OCI-LY7 (cell line): Measurements from ENCODE around the gene ELK3. TPM values are rescaled to one million over a fixed set of nuclear protein-coding genes. Genes with fewer than 3 reads are reported as not detected.

Source experiments
- BruUV-seq: library from RNA; stranded (reverse); fragments of 400-500 nt; replicated peaks from 2 replicates; lab custom pipeline; 2021; lab: Mats Ljungman, UMichigan
- CTCF ChIA-PET: fragments of 300-600 bp; sonication (Branson Sonifier 250); formaldehyde crosslinking; loops from one replicate; lab custom pipeline; 2022; ENCODE audit warnings: antibody characterized with exemption; ENCODE audit not compliant: unreplicated experiment; lab: Charles Lee
- POLR2A ChIA-PET: fragments of 300-600 bp; sonication (Branson Sonifier 250); formaldehyde crosslinking; loops from one replicate; lab custom pipeline; 2022; ENCODE audit warnings: antibody characterized with exemption; lab: Charles Lee
- DNase-seq: peaks from one replicate; pipeline ENCODE4 v3.0.0-alpha.2; 2015; ENCODE audit warnings: low spot score
- H2AFZ ChIP-seq: fragments of 200-600 bp; sonication (generic), shearing (Covaris generic); 2 replicates; pipeline ENCODE4 v1.6.1; 2014; ENCODE audit warnings: mild to moderate bottlenecking, antibody characterized with exemption, low read length, moderate library complexity
- H3K27ac ChIP-seq: fragments of 200-600 bp; sonication (generic); 2 replicates; pipeline ENCODE4 v1.5.1; 2014; ENCODE audit warnings: mixed run types, low read depth, mild to moderate bottlenecking, moderate library complexity, low read length, inconsistent platforms; ENCODE audit not compliant: poor library complexity, severe bottlenecking
- H3K36me3 ChIP-seq: fragments of 200-600 bp; sonication (generic); 2 replicates; pipeline ENCODE4 v1.6.1; 2014; ENCODE audit warnings: mild to moderate bottlenecking, antibody characterized with exemption, low read length, moderate library complexity, mixed read lengths; ENCODE audit not compliant: insufficient read depth
- H3K4me1 ChIP-seq: fragments of 200-600 bp; sonication (generic); 2 replicates; pipeline ENCODE4 v1.5.1; 2014; ENCODE audit warnings: mild to moderate bottlenecking, low read length; ENCODE audit not compliant: insufficient read depth, poor library complexity, severe bottlenecking
- H3K4me2 ChIP-seq: fragments of 200-600 bp; sonication (generic); 2 replicates; pipeline ENCODE4 v1.6.1; 2014; ENCODE audit warnings: mild to moderate bottlenecking, low read length
- H3K4me3 ChIP-seq: fragments of 200-600 bp; sonication (generic); 2 replicates; pipeline ENCODE4 v1.5.1; 2014; ENCODE audit warnings: mild to moderate bottlenecking, low read depth, low read length; ENCODE audit not compliant: poor library complexity, severe bottlenecking
- H3K79me2 ChIP-seq: fragments of 200-600 bp; sonication (generic); 2 replicates; pipeline ENCODE4 v1.6.1; 2016; ENCODE audit warnings: low read depth, mild to moderate bottlenecking, low read length, moderate library complexity, mixed read lengths; ENCODE audit not compliant: insufficient read depth
- H3K9me2 ChIP-seq: fragments of 200-600 bp; sonication (generic); 2 replicates; pipeline ENCODE4 v1.6.1; 2016; ENCODE audit warnings: mild to moderate bottlenecking, low read length, mixed read lengths; ENCODE audit not compliant: insufficient read depth
- H3K9me3 ChIP-seq: fragments of 200-600 bp; sonication (generic); 2 replicates; pipeline ENCODE4 v1.6.1; 2014; ENCODE audit warnings: mild to moderate bottlenecking, mixed run types, low read length, mixed read lengths
- H4K20me1 ChIP-seq: fragments of 200-600 bp; sonication (generic); 2 replicates; pipeline ENCODE4 v1.6.1; 2014; ENCODE audit warnings: mild to moderate bottlenecking, antibody characterized with exemption, low read length, moderate library complexity, mixed read lengths; ENCODE audit not compliant: insufficient read depth
- CTCF ChIP-seq: fragments of 200-600 bp; sonication (generic); conservative IDR thresholded peaks from 2 replicates; pipeline ENCODE4 v1.5.1; 2014; ENCODE audit warnings: mild to moderate bottlenecking, antibody characterized with exemption, low read length, moderate library complexity, mixed read lengths
- EZH2phosphoT487 ChIP-seq: fragments of 200-600 bp; sonication (generic); IDR thresholded peaks from 2 replicates; pipeline ENCODE4 v1.6.1; 2018; ENCODE audit warnings: low read depth, borderline replicate concordance, mild to moderate bottlenecking, mixed run types, antibody characterized with exemption, low read length, moderate library complexity, mixed read lengths
- intact Hi-C: fragments of 100-400 bp; cut with micrococcal nuclease; formaldehyde crosslinking; loops from one replicate; pipeline ENCODE4 v1.10.0; 2022; ENCODE audit not compliant: unreplicated experiment
- total RNA-seq, 2 experiments: library from RNA; depleted of rRNA in 1 of 2; stranded (reverse); fragments of >200 nt in 1 of 2; shearing (Covaris generic) in 1 of 2; gene quantifications; 2 replicates each; pipeline ENCODE4 v1.2.3, GENCODE V29; 2014 to 2022

Gene ELK3
- total RNA-seq, 2 experiments from 2014 or later: 1.9 to 4.2 TPM

GRCh38 chr12:96260644-96261043, 66.5 kb downstream of the ELK3 start:
- no peaks in the 10 kb centered on the region for H3K79me2 ChIP-seq
- no peak overlapping the region for H3K27ac ChIP-seq
- H3K4me1 ChIP-seq: no peaks in the 10 kb centered on the region
- H3K4me2 ChIP-seq: no peak overlapping the region
- DNase-seq: no peak
- ChIA-PET POLR2A (interaction anchor here (1.0 to 1.2 kb wide), 2 partner anchors 22 to 48 kb away, joined by 3 read pairs; no protein-coding TSS in a partner anchor), CTCF (no interaction called here)
- TF ChIP-seq EZH2phosphoT487 (no peak), CTCF (no peak)
- no TSS peak for BruUV-seq
- no peaks in the 10 kb centered on the region for H3K9me3 ChIP-seq
- no peak overlapping the region for H2AFZ ChIP-seq
- H3K36me3 ChIP-seq: peaks cover 21% of the 10 kb centered on the region
- H3K9me2 ChIP-seq: no peaks in the 10 kb centered on the region
- intact Hi-C loops: no loop called here
- H3K4me3 ChIP-seq: no peak overlapping the region
- no peaks in the 10 kb centered on the region for H4K20me1 ChIP-seq

GRCh38 chr12:96261557-96261956, 67.4 kb downstream of the ELK3 start:
- Histone ChIP-seq H3K27ac (no peak overlapping the region), H4K20me1 (no peaks in the 10 kb centered on the region), H3K4me1 (no peaks in the 10 kb centered on the region), H3K4me2 (no peak overlapping the region), H3K9me3 (no peaks in the 10 kb centered on the region), H3K9me2 (no peaks in the 10 kb centered on the region), H2AFZ (no peak overlapping the region), H3K4me3 (no peak overlapping the region), H3K36me3 (peaks cover 24% of the 10 kb centered on the region), H3K79me2 (no peaks in the 10 kb centered on the region)
- POLR2A ChIA-PET: interaction anchor here (0.7 to 1.2 kb wide), 3 partner anchors 18 to 47 kb away, joined by 3 to 5 read pairs (median 3); no protein-coding TSS in a partner anchor
- intact Hi-C loops: no loop called here
- CTCF ChIA-PET: no interaction called here
- BruUV-seq: no TSS peak
- no peak for DNase-seq
- TF ChIP-seq CTCF (no peak), EZH2phosphoT487 (no peak)

- Histone ChIP-seq H3K4me2 (no peak overlapping the region), H3K9me2 (no peaks in the 10 kb centered on the region), H3K4me3 (no peak overlapping the region), H4K20me1 (no peaks in the 10 kb centered on the region), H2AFZ (no peak overlapping the region), H3K27ac (no peak overlapping the region), H3K79me2 (no peaks in the 10 kb centered on the region), H3K36me3 (peaks cover 30% of the 10 kb centered on the region), H3K4me1 (no peaks in the 10 kb centered on the region), H3K9me3 (no peaks in the 10 kb centered on the region)
- BruUV-seq: no TSS peak
- intact Hi-C loops: no loop called here
- POLR2A ChIA-PET: interaction anchor here (0.9 to 1.3 kb wide), 3 partner anchors 9 to 191 kb away, joined by 3 to 7 read pairs (median 4); no protein-coding TSS in a partner anchor
- DNase-seq: no peak
- CTCF ChIA-PET: no interaction called here
- TF ChIP-seq CTCF (no peak), EZH2phosphoT487 (no peak)
Measured at GRCh38 chr12:96263449-96263902, 69.3 kb downstream of the ELK3 start.
